Activated naive CD4-positive, alpha-beta T cell treated with anti-CD3 and anti-CD28 coated beads, Interleukin-2, amount 10 ng/mL, durations not matched to agents 7 days and 5 days (primary cell): ENCODE results near the gene RBM24.
A peak's percentile ranks its signal among the peaks of the same experiment; 100 is the strongest.

ENCODE experiments used
- CTCF ChIA-PET: fragments of 350-600 bp; sonication (Branson Sonifier 250); formaldehyde crosslinking; loops from one replicate; lab custom pipeline; 2021; ENCODE audit warnings: antibody characterized with exemption; lab: Charles Lee
- DNase-seq: peaks from one replicate; pipeline ENCODE4 v3.0.0-alpha.2; 2020
- H3K27ac Mint-ChIP-seq: one replicate; pipeline ENCODE4 v1.8.0; 2021; ENCODE audit warnings: mild to moderate bottlenecking, moderate library complexity, mixed read lengths
- H3K27me3 Mint-ChIP-seq: one replicate; pipeline ENCODE4 v1.8.0; 2021; ENCODE audit warnings: mild to moderate bottlenecking, mixed read lengths
- H3K36me3 Mint-ChIP-seq: one replicate; pipeline ENCODE4 v1.8.0; 2021; ENCODE audit warnings: mixed read lengths
- H3K4me1 Mint-ChIP-seq: one replicate; pipeline ENCODE4 v1.8.0; 2021; ENCODE audit warnings: mixed read lengths
- H3K4me3 Mint-ChIP-seq: one replicate; pipeline ENCODE4 v1.8.0; 2021; ENCODE audit warnings: mild to moderate bottlenecking, moderate library complexity, mixed read lengths
- H3K9me3 Mint-ChIP-seq: one replicate; pipeline ENCODE4 v1.8.0; 2021; ENCODE audit warnings: mixed read lengths

Gene RBM24

DNA sequence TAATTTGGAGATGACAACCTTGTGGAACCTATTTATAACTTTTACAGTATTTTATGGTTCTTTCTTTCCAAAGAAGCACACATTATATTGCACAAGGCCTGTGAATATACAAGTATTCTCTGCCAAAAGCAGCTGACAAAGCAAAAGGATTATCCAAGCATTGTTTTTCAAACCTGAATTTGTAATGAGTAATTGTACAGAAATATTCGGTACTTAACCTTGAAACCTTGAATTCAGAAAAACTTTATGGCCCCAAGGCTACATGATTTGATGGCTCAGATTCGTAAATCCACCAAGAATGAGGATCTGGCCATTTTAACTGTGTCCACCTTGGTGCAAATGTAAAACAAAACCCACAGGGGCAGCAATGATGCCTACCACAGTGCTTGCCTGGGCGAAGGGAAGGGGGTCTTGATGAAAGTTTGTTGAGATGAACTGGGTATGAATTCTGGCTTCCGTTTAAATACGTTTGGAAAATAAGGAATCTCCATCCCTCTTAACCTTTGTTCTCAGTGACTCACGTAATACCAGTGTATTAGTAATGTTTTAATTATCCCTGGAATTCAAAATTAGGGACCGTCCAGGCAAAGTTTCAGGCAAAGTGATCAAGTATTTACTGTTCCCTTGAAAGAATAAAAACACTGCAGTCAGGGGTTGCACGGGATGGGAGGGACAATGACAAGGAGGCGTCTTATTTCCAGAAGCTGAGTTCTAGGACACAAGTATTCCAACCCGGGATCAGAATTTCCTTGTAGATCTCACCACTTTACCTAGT is 2.7 kb upstream of the RBM24 start:
- Mint-ChIP-seq H3K4me1 (peaks cover 10% of the 10 kb centered on the region), H3K36me3 (peaks cover 1% of the 10 kb centered on the region), H3K27ac (no peak overlapping the region), H3K9me3 (no peaks in the 10 kb centered on the region), H3K4me3 (no peak overlapping the region), H3K27me3 (peaks cover 53% of the 10 kb centered on the region)
- CTCF ChIA-PET, result no interaction called here
- no peak for DNase-seq

DNA sequence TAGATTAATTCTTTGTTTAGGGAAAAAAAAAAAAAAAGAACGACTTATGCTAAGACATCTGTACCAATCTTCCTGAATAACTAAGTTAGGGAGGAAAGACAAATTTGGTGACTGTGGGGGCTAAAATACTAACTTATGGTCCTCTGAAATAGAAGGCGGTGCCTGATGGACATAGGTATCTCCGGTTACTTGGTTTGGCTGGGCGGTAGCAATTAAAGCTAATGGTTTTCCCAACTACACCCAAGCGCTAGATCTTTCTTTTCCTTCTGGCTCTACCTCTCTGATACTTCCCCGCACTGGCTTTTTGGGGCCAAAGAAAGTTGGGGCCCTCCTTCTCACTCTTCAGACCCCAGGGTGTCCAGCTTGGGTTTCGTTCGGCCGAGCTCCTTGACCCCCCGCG is 1.0 kb upstream of the RBM24 start:
- Mint-ChIP-seq H3K9me3 (no peaks in the 10 kb centered on the region), H3K4me3 (no peak overlapping the region), H3K36me3 (peaks cover 1% of the 10 kb centered on the region), H3K27me3 (peaks cover 57% of the 10 kb centered on the region), H3K27ac (no peak overlapping the region), H3K4me1 (peaks cover 10% of the 10 kb centered on the region)
- no peak for DNase-seq
- CTCF ChIA-PET, result no interaction called here

DNA sequence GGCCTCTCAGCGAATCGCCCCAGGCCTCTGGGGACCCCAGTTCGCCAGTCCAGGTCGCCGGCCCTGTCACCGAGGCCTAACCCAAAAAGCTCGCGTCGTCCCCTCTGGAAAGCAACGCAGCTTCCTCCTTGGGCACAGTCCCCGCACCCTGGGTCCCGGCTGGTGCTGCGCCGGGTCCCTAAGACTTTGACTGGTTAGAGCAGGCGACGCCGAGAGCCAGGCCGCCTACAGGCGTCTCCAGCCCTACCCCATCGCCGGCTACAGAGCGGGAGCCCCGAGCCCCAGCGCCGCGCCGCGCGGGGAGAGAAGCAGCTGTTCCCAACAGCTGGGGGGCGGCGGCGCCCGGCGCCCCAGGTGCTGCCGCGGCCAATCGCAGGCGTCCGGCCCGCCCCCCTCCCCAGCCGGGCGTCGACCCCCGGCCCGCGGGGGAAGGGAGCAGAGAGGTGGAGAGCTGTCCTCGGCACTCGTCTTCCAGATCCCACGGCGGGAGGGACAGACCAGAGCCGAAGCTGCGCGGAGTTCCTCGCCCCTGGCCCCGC is 540 bp upstream of the RBM24 start:
- Mint-ChIP-seq H3K4me1 (peaks cover 10% of the 10 kb centered on the region), H3K9me3 (no peaks in the 10 kb centered on the region), H3K4me3 (no peak overlapping the region), H3K27me3 (peaks cover 57% of the 10 kb centered on the region), H3K27ac (no peak overlapping the region), H3K36me3 (peaks cover 1% of the 10 kb centered on the region)
- no peak for DNase-seq
- CTCF ChIA-PET, result no interaction called here

DNA sequence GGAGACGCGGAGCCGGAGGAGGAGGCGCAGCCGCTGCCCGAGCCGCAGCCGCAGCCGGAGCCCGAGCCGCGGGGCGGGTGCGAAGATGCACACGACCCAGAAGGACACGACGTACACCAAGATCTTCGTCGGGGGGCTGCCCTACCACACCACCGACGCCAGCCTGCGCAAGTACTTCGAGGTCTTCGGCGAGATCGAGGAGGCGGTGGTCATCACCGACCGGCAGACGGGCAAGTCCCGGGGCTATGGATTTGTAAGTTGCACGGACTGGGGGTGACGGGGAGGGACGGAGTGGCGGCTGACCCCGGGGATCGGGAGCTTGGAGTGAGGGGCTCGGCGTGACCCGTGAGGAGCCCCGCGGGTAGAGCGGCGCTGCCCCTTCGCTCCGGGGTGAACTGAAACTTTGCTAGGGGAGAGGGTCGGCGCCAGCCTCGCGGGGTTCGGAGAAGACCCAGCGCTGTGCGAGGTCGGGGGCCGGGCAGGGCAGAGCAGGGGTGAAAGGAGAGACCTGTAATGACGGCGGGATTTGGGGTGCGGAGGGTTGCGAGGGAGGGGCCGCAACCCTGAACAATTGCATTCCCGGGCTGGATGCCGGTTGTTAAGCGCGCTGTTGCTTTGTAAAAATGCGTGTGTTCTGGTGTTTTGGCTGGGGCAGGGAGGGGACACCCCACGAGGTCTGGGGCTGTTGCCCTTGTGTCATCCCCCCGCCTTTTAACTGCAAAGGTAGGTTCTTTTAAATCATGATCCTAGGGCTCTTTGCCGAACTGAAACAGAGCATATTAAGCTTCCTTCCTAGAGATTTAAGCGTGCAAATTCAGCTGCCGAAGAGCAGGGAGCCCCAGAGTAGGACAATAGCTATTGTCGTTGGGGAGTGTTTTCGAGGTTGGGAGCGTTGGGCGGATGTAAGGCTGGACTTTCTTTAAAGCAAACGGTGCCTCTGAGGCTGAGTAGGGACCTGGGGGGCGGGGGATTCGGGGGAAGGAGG is 628 bp downstream of the RBM24 start:
- H3K27ac Mint-ChIP-seq, result no peak overlapping the region
- peaks cover 1% of the 10 kb centered on the region for H3K36me3 Mint-ChIP-seq
- H3K4me1 Mint-ChIP-seq, result peaks cover 10% of the 10 kb centered on the region
- no peaks in the 10 kb centered on the region for H3K9me3 Mint-ChIP-seq
- no peak for DNase-seq
- CTCF ChIA-PET, result no interaction called here
- peak overlapping the region; percentile 62 for H3K4me3 Mint-ChIP-seq
- peaks cover 57% of the 10 kb centered on the region for H3K27me3 Mint-ChIP-seq

- Mint-ChIP-seq H3K27me3 (peaks cover 53% of the 10 kb centered on the region), H3K36me3 (peaks cover 1% of the 10 kb centered on the region), H3K4me1 (peaks cover 10% of the 10 kb centered on the region), H3K9me3 (no peaks in the 10 kb centered on the region), H3K27ac (no peak overlapping the region), H3K4me3 (no peak overlapping the region)
- CTCF ChIA-PET, result no interaction called here
- DNase-seq, result no peak
These were observed 1.9 kb downstream of the RBM24 start for GRCh38 chr6:17283074-17283473.

GRCh38 chr6:17289630-17290061 is 8.5 kb downstream of the RBM24 start:
- no peaks in the 10 kb centered on the region for H3K4me1 Mint-ChIP-seq
- no peaks in the 10 kb centered on the region for H3K27me3 Mint-ChIP-seq
- H3K27ac Mint-ChIP-seq, result no peak overlapping the region
- H3K36me3 Mint-ChIP-seq, result no peaks in the 10 kb centered on the region
- DNase-seq, result no peak
- CTCF ChIA-PET, result no interaction called here
- no peak overlapping the region for H3K4me3 Mint-ChIP-seq
- H3K9me3 Mint-ChIP-seq, result no peaks in the 10 kb centered on the region

- CTCF ChIA-PET, result interaction anchor here (0.6 kb wide), 1 partner anchor 125 kb away, joined by 3 read pairs; no protein-coding TSS in a partner anchor
- Mint-ChIP-seq H3K27ac (no peak overlapping the region), H3K36me3 (no peaks in the 10 kb centered on the region), H3K4me3 (no peak overlapping the region), H3K9me3 (no peaks in the 10 kb centered on the region), H3K27me3 (no peaks in the 10 kb centered on the region), H3K4me1 (no peaks in the 10 kb centered on the region)
- no peak for DNase-seq
These were observed 10.6 kb downstream of the RBM24 start for GRCh38 chr6:17291778-17292177.

GRCh38 chr6:17292600-17293133 is 11.5 kb downstream of the RBM24 start:
- H3K9me3 Mint-ChIP-seq, result no peaks in the 10 kb centered on the region

DNA sequence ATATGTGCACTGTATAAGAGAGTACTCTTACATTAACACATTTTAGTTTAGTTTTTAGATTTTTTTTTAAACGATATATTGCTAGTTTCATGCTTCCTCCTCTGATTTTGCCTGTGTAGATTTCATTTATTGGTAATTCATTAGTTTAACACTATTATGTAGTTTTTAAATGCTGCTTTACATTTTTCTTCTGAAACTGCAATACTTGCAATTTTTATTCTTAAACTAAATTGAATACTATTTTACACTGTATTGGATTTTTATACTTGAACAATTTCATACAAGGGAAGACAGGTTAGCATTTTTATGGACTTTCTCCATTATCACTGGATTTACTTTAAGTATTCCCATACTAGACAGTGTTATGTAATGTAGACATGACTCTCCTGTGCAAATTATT is 12.2 kb downstream of the RBM24 start:
- CTCF ChIA-PET, result no interaction called here
- Mint-ChIP-seq H3K9me3 (no peaks in the 10 kb centered on the region), H3K4me1 (no peaks in the 10 kb centered on the region), H3K27me3 (no peaks in the 10 kb centered on the region), H3K4me3 (no peak overlapping the region), H3K36me3 (no peaks in the 10 kb centered on the region), H3K27ac (no peak overlapping the region)
- no peak for DNase-seq

More at GRCh38 chr6:17292600-17293133, 11.5 kb downstream of the RBM24 start:
- Mint-ChIP-seq H3K27ac (no peak overlapping the region), H3K27me3 (no peaks in the 10 kb centered on the region), H3K36me3 (no peaks in the 10 kb centered on the region), H3K4me3 (no peak overlapping the region), H3K4me1 (no peaks in the 10 kb centered on the region)
- DNase-seq, result no peak
- CTCF ChIA-PET, result interaction anchor here (0.6 kb wide), 1 partner anchor 124 kb away, joined by 3 read pairs; no protein-coding TSS in a partner anchor

DNA sequence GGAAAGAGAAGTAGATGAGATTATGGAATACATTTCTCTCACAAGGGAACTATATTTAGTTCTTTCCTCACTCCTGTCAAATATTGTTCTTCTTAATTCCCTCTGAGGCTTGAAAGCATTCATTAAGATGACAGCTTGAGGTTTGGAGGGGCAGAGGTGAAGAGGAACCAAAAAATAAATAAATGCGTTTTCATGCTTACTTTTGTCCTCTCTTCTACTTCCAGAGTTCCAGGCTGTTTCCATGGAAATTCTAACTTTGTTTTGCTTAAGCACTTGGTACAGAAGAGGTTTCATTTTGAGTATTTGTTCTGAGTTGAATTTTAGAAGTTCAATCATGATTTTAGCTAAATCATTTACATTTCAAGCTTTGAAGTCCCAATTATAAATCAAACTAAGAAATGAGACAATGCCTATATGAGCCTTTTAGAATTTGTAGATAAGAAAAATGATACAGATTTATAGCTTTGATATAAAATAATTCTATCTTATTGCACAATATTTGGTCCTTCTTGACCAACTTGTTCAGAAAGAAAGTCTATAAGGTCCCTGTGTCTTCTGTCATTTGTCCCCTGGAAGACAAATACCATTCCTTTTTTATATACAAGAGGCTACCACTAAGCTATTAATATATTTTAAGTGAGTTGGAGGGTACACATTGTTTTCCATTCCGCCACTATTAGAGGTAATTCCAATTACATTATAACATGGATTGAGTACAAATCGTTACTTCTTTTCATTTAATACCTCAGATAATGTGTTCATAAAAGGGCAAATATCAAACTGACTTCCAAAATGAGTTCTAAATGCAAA is 16.3 kb downstream of the RBM24 start:
- no peaks in the 10 kb centered on the region for H3K9me3 Mint-ChIP-seq
- H3K4me1 Mint-ChIP-seq, result no peaks in the 10 kb centered on the region
- H3K27me3 Mint-ChIP-seq, result no peaks in the 10 kb centered on the region
- DNase-seq, result no peak
- no peak overlapping the region for H3K4me3 Mint-ChIP-seq
- CTCF ChIA-PET, result no interaction called here
- no peak overlapping the region for H3K27ac Mint-ChIP-seq
- H3K36me3 Mint-ChIP-seq, result no peaks in the 10 kb centered on the region

- CTCF ChIA-PET, result no interaction called here
- Mint-ChIP-seq H3K4me1 (no peaks in the 10 kb centered on the region), H3K27ac (no peak overlapping the region)
These were observed 17.1 kb downstream of the RBM24 start for GRCh38 chr6:17298257-17298656.

GRCh38 chr6:17299222-17299621 is 18.1 kb downstream of the RBM24 start:
- Mint-ChIP-seq H3K4me1 (no peaks in the 10 kb centered on the region), H3K36me3 (no peaks in the 10 kb centered on the region), H3K4me3 (no peak overlapping the region), H3K27me3 (no peaks in the 10 kb centered on the region), H3K27ac (no peak overlapping the region), H3K9me3 (no peaks in the 10 kb centered on the region)
- CTCF ChIA-PET, result no interaction called here
- DNase-seq, result no peak

More at GRCh38 chr6:17298257-17298656, 17.1 kb downstream of the RBM24 start:
- no peak for DNase-seq
- no peak overlapping the region for H3K4me3 Mint-ChIP-seq
- H3K9me3 Mint-ChIP-seq, result no peaks in the 10 kb centered on the region
- H3K36me3 Mint-ChIP-seq, result no peaks in the 10 kb centered on the region
- H3K27me3 Mint-ChIP-seq, result no peaks in the 10 kb centered on the region

DNA sequence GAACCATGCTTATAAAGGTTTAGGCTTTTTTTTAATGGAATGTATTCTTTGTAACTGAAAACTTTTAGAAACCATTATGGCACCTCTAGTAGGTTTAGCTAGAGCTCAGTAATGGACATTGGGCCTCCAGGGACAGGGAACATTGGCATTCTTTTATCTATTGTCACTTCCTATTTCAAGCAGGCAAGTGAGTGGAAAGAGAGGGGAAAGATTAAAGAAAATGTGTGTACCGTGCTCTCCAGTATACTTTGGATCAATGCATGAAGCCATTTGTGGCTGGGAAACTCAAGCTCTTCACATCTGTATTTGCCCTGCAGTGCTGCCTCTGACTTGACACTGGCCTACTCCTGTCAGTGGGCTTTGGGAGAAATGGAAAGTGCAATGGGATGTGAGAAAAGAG is 18.6 kb downstream of the RBM24 start:
- no peak for DNase-seq
- CTCF ChIA-PET, result no interaction called here
- H3K9me3 Mint-ChIP-seq, result no peaks in the 10 kb centered on the region
- H3K36me3 Mint-ChIP-seq, result no peaks in the 10 kb centered on the region
- no peak overlapping the region for H3K4me3 Mint-ChIP-seq
- no peaks in the 10 kb centered on the region for H3K27me3 Mint-ChIP-seq
- no peaks in the 10 kb centered on the region for H3K4me1 Mint-ChIP-seq
- no peak overlapping the region for H3K27ac Mint-ChIP-seq
